ENCODE results near the gene COX17. TPM values are rescaled to one million over a fixed set of nuclear protein-coding genes. Genes with fewer than 3 reads are reported as not detected.

Gene COX17
- total RNA-seq, 1 experiment from 2014 or later, result 49.7 TPM

DNA sequence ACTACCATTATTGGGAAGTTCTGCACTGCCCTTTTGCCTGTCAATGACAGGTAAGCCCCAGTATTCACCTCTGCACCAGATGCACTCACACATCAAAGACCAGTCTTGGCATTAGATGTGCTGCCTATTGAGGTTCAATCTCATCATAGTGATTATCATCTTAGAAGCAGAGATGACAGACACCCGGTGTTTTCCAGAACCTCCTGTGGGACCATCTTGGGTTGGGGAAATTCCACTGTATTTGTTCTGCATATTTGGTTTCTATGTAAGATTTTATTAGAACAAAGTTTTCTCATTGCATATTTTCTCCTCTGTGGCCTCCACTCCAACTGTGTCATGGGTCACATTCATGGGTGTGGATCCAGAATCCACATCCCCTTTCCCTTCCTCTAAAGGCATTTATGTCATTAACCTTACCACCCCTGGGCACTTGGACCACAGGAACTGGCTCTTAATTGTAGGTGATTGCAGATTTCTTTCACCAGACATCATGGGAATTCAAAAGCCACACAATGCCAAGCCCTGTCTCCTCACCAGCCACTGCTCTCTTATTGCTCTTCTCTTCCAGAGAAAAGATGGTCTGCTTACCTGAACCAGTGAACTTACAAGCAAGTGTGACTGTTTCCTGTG, 48.3 kb downstream of the COX17 start:
- no TSS peak for BruUV-seq (replicated peaks)
- ChIA-PET CTCF (no interaction called here), POLR2A (ENCODE audit: low non-redundant PET) (no interaction called here)
- TF ChIP-seq CTCF (conservative IDR thresholded peaks at IDR 0.05; ENCODE audit: low read depth, low read length) (no peak), EZH2 (IDR thresholded peaks at IDR 0.05; ENCODE audit: borderline replicate concordance, low read depth, low read length, poor library complexity, severe bottlenecking) (no peak)
- DNase-seq (ENCODE audit: low spot score), result no peak
- H3K4me3 ChIP-seq (ENCODE audit: low read depth, low read length, poor library complexity, severe bottlenecking), result no peak overlapping the region
- no peak overlapping the region for H3K27ac ChIP-seq (ENCODE audit: low read depth, low read length, poor library complexity, severe bottlenecking)
- intact Hi-C loops (cut with micrococcal nuclease; ENCODE audit: unreplicated experiment), result no loop called here
- H3K9me3 ChIP-seq (ENCODE audit: low read depth, low read length, poor library complexity, severe bottlenecking), result no peaks in the 10 kb centered on the region
- H3K36me3 ChIP-seq (ENCODE audit: insufficient read depth, low read length, poor library complexity, severe bottlenecking), result no peaks in the 10 kb centered on the region
- no peaks in the 10 kb centered on the region for H3K27me3 ChIP-seq (replicated peaks; ENCODE audit: insufficient read depth, low read depth, low read length, poor library complexity)
- peaks cover 5% of the 10 kb centered on the region for H3K4me1 ChIP-seq (ENCODE audit: insufficient read depth, low read length, poor library complexity, severe bottlenecking)

DNA sequence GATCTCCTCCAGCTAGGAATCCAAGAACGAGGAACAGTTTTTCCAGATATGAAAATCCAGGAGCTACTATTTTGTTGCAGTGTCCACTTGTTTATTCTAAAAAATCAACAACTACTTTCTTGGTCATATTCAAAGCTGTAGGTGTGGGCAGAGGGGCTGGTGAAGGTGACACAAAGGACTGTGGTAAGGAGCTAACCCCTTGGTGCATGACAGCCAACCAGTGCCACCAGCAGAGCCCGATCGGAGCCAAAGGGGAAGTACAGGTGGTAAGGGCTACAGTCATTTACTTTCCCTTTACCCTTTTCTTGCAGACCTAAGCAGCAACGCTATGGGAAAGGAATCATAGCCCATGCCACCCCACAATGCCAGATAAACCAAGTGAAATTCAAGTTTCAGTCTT, 48.8 kb downstream of the COX17 start:
- BruUV-seq (replicated peaks), result no TSS peak
- CTCF ChIA-PET, result no interaction called here
- TF ChIP-seq CTCF (conservative IDR thresholded peaks at IDR 0.05; ENCODE audit: low read depth, low read length) (no peak), EZH2 (IDR thresholded peaks at IDR 0.05; ENCODE audit: borderline replicate concordance, low read depth, low read length, poor library complexity, severe bottlenecking) (no peak)

DNA sequence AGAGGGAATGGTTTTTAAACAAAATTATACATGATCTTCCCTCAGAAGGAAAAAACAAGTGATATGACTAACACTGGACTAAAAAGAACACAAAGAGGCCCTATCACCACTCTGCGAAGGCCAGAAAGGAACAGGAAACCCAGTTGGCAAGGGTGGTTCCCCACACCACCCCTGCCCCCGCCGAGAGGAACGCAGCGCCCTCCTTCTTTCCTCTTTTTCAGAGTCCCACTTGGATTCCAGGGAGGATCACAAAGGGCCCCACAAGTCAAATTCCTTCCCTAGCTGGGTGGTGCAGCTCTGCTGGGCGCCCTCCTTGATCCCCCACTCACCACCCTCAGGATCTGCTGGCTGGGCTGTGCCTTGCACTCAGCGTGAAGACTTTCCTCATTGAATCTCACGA, 49.7 kb downstream of the COX17 start:
- Histone ChIP-seq H3K4me1 (ENCODE audit: insufficient read depth, low read length, poor library complexity, severe bottlenecking) (peaks cover 5% of the 10 kb centered on the region), H3K36me3 (ENCODE audit: insufficient read depth, low read length, poor library complexity, severe bottlenecking) (no peaks in the 10 kb centered on the region), H3K27ac (ENCODE audit: low read depth, low read length, poor library complexity, severe bottlenecking) (no peak overlapping the region), H3K27me3 (replicated peaks; ENCODE audit: insufficient read depth, low read depth, low read length, poor library complexity) (no peaks in the 10 kb centered on the region), H3K4me3 (ENCODE audit: low read depth, low read length, poor library complexity, severe bottlenecking) (no peak overlapping the region), H3K9me3 (ENCODE audit: low read depth, low read length, poor library complexity, severe bottlenecking) (no peaks in the 10 kb centered on the region)
- ChIA-PET CTCF (no interaction called here), POLR2A (ENCODE audit: low non-redundant PET) (no interaction called here)
- TF ChIP-seq EZH2 (IDR thresholded peaks at IDR 0.05; ENCODE audit: borderline replicate concordance, low read depth, low read length, poor library complexity, severe bottlenecking) (no peak), CTCF (conservative IDR thresholded peaks at IDR 0.05; ENCODE audit: low read depth, low read length) (no peak)
- BruUV-seq (replicated peaks), result no TSS peak
- DNase-seq (ENCODE audit: low spot score), result no peak
- intact Hi-C loops (cut with micrococcal nuclease; ENCODE audit: unreplicated experiment), result no loop called here

More for the DNA sequence above, 48.8 kb downstream of the COX17 start:
- intact Hi-C loops (cut with micrococcal nuclease; ENCODE audit: unreplicated experiment), result no loop called here
- no peak for DNase-seq (ENCODE audit: low spot score)
- POLR2A ChIA-PET (ENCODE audit: low non-redundant PET), result no interaction called here
- Histone ChIP-seq H3K4me3 (ENCODE audit: low read depth, low read length, poor library complexity, severe bottlenecking) (no peak overlapping the region), H3K9me3 (ENCODE audit: low read depth, low read length, poor library complexity, severe bottlenecking) (no peaks in the 10 kb centered on the region), H3K36me3 (ENCODE audit: insufficient read depth, low read length, poor library complexity, severe bottlenecking) (no peaks in the 10 kb centered on the region), H3K27me3 (replicated peaks; ENCODE audit: insufficient read depth, low read depth, low read length, poor library complexity) (no peaks in the 10 kb centered on the region), H3K4me1 (ENCODE audit: insufficient read depth, low read length, poor library complexity, severe bottlenecking) (peaks cover 5% of the 10 kb centered on the region), H3K27ac (ENCODE audit: low read depth, low read length, poor library complexity, severe bottlenecking) (no peak overlapping the region)

Measured in A673 (cell line).